Body of pancreas (tissue), 4 donors: ENCODE results near the gene IL1RL2.

ENCODE experiments used
- POLR2A ChIP-seq, 3 donors: fragments of 450-650 bp; IDR thresholded peaks; one replicate each; pipeline ENCODE4 v1.6.1; 2016; ENCODE audit warnings: antibody characterized with exemption in 3 of 3, mild to moderate bottlenecking in 2 of 3
- TF ChIP-seq, protein P1 (sequence below), 7 experiments: fragments of 450-650 bp in 4 of 7; fragments of 200-600 bp in 3 of 7; sonication (generic) in 3 of 7; IDR thresholded peaks; one replicate each; pipeline ENCODE4 v1.5.1; 2016 to 2019; ENCODE audit warnings: antibody characterized with exemption in 7 of 7

DNA sequence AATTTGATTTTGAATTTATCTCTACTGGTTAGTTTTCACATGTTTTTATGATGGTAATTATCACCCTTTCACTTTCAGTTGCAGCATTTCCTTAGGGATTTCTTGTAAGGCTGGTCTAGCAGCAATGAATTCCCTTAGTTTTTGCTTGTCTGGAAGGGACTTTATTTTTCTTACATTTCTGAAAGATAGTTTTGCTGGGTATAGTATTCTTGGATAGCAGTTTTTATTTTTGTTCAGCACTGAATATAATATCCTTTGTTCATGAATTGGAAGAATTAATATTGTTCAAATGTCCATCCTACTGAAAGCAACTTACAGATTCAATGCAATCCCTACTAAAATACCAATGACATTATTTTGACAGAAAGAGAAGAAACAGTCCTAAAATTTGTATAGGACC, 30.2 kb downstream of the IL1RL2 start:
- TF ChIP-seq, protein P1, sequence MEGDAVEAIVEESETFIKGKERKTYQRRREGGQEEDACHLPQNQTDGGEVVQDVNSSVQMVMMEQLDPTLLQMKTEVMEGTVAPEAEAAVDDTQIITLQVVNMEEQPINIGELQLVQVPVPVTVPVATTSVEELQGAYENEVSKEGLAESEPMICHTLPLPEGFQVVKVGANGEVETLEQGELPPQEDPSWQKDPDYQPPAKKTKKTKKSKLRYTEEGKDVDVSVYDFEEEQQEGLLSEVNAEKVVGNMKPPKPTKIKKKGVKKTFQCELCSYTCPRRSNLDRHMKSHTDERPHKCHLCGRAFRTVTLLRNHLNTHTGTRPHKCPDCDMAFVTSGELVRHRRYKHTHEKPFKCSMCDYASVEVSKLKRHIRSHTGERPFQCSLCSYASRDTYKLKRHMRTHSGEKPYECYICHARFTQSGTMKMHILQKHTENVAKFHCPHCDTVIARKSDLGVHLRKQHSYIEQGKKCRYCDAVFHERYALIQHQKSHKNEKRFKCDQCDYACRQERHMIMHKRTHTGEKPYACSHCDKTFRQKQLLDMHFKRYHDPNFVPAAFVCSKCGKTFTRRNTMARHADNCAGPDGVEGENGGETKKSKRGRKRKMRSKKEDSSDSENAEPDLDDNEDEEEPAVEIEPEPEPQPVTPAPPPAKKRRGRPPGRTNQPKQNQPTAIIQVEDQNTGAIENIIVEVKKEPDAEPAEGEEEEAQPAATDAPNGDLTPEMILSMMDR (IDR thresholded peaks at IDR 0.05) = no peak
- no peak for TF ChIP-seq POLR2A (IDR thresholded peaks at IDR 0.05)
